ENCODE results near the gene HS6ST3. TPM values are rescaled to one million over a fixed set of nuclear protein-coding genes. Genes with fewer than 3 reads are reported as not detected.

The HS6ST3 gene
- total and polyA plus RNA-seq, 9 of the 15 experiments (the other 6 are each of a cell fraction or from before 2014, with no cell fraction given) = not detected

DNA sequence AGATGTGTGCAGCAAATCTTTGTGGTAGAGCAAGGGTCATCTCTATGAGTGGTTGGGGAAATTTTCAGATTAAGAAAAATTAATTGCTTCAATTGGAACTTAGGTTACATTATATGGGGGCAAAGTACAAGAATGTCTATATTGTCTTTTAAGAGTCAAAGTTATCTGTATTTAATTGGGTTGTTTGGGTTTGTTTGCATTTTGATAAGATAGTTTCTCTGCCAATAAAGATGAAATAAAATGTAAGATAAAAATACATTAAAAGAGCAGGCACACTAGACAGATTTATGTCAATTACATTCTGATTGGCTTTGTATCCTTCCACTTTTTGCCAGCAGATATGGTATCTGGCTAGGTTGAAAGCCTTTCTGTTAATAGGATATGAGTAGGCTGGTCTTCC is 587.1 kb downstream of the HS6ST3 start:
- BruUV-seq (replicated peaks) = no TSS peak
- Histone ChIP-seq H2AFZ (ENCODE audit: low read depth, low read length) (no peak overlapping the region), H3K9ac (ENCODE audit: insufficient read depth in 1 of 2, low read depth in 2 of 2, low read length in 2 of 2) (no peak overlapping the region), H3K79me2 (ENCODE audit: control insufficient read depth, insufficient read depth, low read length) (no peaks in the 10 kb centered on the region), H3K36me3 (ENCODE audit: control insufficient read depth, insufficient read depth, low read length) (no peaks in the 10 kb centered on the region), H3K27me3 (ENCODE audit: control insufficient read depth in 2 of 2, insufficient read depth in 2 of 2, low read length in 2 of 2) (no peaks in the 10 kb centered on the region), H3K4me2 (ENCODE audit: insufficient read depth, low read length) (no peak overlapping the region), H3K9me3 (replicated peaks; ENCODE audit: control insufficient read depth, insufficient read depth, low read depth, low read length) (no peaks in the 10 kb centered on the region), H3K4me1 (replicated peaks in 1 of 2; ENCODE audit: control insufficient read depth in 2 of 2, insufficient read depth in 2 of 2, low read length in 2 of 2) (no peaks in the 10 kb centered on the region), H3K27ac (ENCODE audit: extremely low read depth, low read depth, low read length) (no peak overlapping the region), H3K4me3 (no peak overlapping the region), H3K9me1 (ENCODE audit: control insufficient read depth, insufficient read depth, low read length) (no peaks in the 10 kb centered on the region), H4K20me1 (replicated peaks; ENCODE audit: control insufficient read depth, insufficient read depth, low read length) (no peaks in the 10 kb centered on the region)
- CTCF ChIA-PET (ENCODE audit: low intra/inter-chr PET ratio) = no interaction called here
- POLR2A ChIA-PET = no interaction called here
- FAIRE-seq = no peak
- ATAC-seq = no peak
- no peak for TF ChIP-seq FUS (optimal IDR thresholded peaks at IDR 0.05; ENCODE audit: low read depth, low read length)
- TF ChIP-seq TGIF2 (CRISPR knock-in tag; IDR thresholded peaks at IDR 0.05) = no peak
- TF ChIP-seq SNRNP70 (optimal IDR thresholded peaks at IDR 0.05; ENCODE audit: low read depth, low read length) = no peak
- TF ChIP-seq, protein P1, sequence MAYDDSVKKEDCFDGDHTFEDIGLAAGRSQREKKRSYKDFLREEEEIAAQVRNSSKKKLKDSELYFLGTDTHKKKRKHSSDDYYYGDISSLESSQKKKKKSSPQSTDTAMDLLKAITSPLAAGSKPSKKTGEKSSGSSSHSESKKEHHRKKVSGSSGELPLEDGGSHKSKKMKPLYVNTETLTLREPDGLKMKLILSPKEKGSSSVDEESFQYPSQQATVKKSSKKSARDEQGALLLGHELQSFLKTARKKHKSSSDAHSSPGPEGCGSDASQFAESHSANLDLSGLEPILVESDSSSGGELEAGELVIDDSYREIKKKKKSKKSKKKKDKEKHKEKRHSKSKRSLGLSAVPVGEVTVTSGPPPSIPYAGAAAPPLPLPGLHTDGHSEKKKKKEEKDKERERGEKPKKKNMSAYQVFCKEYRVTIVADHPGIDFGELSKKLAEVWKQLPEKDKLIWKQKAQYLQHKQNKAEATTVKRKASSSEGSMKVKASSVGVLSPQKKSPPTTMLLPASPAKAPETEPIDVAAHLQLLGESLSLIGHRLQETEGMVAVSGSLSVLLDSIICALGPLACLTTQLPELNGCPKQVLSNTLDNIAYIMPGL (CRISPR knock-in tag; IDR thresholded peaks at IDR 0.05) = no peak
- TF ChIP-seq SMARCB1 (IDR thresholded peaks at IDR 0.05; ENCODE audit: insufficient read length, low read depth) = no peak
- no peak for TF ChIP-seq EGR1 (conservative IDR thresholded peaks at IDR 0.05)
- TF ChIP-seq EZH2 (IDR thresholded peaks at IDR 0.05; ENCODE audit: borderline replicate concordance, low read depth, low read length) = no peak
- no peak for TF ChIP-seq CAMTA2 (CRISPR knock-in tag; conservative IDR thresholded peaks at IDR 0.05)
- no peak for TF ChIP-seq BHLHE40 (IDR thresholded peaks at IDR 0.05; ENCODE audit: low read length)
- in situ Hi-C loops (cut with MboI) = no loop called here
- DNase-seq (ENCODE audit: extremely low read depth in 1 of 4, low spot score in 3 of 4) = no peak
- intact Hi-C loops (cut with micrococcal nuclease) = no loop called here
